Measurements from ENCODE around the gene FSTL4. TPM values are rescaled to one million over a fixed set of nuclear protein-coding genes. Genes with fewer than 3 reads are reported as not detected.

Gene FSTL4
- polyA plus RNA-seq, 1 donor (not counting 4 experiments of a cell fraction or from before 2014, with no cell fraction given): 1.7 TPM

- Histone ChIP-seq H3K9ac (ENCODE audit: control insufficient read depth, extremely low read depth, insufficient read depth, low read length) (no peak overlapping the region), H3K27me3 (ENCODE audit: control insufficient read depth, extremely low read depth, insufficient read depth, low read length) (no peaks in the 10 kb centered on the region), H3K4me2 (ENCODE audit: control insufficient read depth, extremely low read depth, insufficient read depth, low read depth, low read length) (no peak overlapping the region), H3K79me2 (ENCODE audit: control insufficient read depth, insufficient read depth, low read length) (no peaks in the 10 kb centered on the region), H2AFZ (ENCODE audit: control insufficient read depth, low read length) (no peak overlapping the region), H3K9me1 (ENCODE audit: control insufficient read depth, extremely low read depth, insufficient read depth, low read length) (no peaks in the 10 kb centered on the region), H3K36me3 (ENCODE audit: control insufficient read depth in 2 of 2, extremely low read depth in 1 of 2, insufficient read depth in 2 of 2, low read length in 2 of 2) (no peaks in the 10 kb centered on the region), H4K20me1 (ENCODE audit: control insufficient read depth, extremely low read depth, insufficient read depth, low read length) (no peaks in the 10 kb centered on the region), H3K9me3 (ENCODE audit: control insufficient read depth, low read depth, low read length) (no peaks in the 10 kb centered on the region), H3K4me1 (ENCODE audit: control insufficient read depth, extremely low read depth, insufficient read depth, low read length) (no peaks in the 10 kb centered on the region), H3K4me3 (ENCODE audit: control insufficient read depth in 2 of 3, extremely low read depth in 1 of 3, insufficient read depth in 2 of 3, low read depth in 1 of 3, low read length in 3 of 3) (no peak overlapping the region), H3K27ac (ENCODE audit: control insufficient read depth, insufficient read depth, low read length) (no peak overlapping the region)
- DNase-seq (ENCODE audit: low read depth, low spot score) (no peak), FAIRE-seq (no peak)
- TF ChIP-seq CTCF (optimal IDR thresholded peaks at IDR 0.05 in 1 of 3, IDR thresholded peaks at IDR 0.05 in 1 of 3, conservative IDR thresholded peaks at IDR 0.05 in 1 of 3; ENCODE audit: extremely low read depth in 1 of 3, insufficient read depth in 2 of 3, low read length in 3 of 3) (no peak), EZH2 (IDR thresholded peaks at IDR 0.05; ENCODE audit: low read length) (no peak)
- dilution Hi-C loops (cut with MboI; ENCODE audit: extremely low pct_ligation_motif_present, low sequenced_read_pairs): no loop called here
These were observed 213.0 kb downstream of the FSTL4 start for GRCh38 chr5:133399247-133399891.

DNA sequence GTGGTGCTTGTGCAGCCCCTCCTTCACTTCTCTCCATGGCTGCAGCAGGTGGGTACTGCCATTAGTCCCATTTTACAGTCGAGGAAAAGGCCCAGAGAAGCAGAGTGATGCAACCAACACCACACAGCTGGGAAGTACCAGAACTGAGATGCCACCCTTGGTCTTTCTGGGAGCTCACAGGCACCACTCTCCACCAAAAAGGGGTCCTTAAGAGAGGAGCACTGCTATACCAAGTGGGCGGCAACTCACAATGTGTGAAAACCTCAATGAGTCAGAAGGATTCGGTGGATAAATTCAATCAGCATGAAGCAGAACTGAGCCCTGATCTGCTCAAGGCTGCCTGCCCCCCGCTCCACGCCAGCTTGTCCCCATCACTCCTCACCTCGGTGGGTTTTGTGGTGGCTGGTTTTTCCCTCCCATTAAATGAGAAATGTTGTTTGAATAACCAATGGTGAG lies 213.7 kb downstream of the FSTL4 start:
- dilution Hi-C loops (cut with MboI; ENCODE audit: extremely low pct_ligation_motif_present, low sequenced_read_pairs): no loop called here
- no peak for FAIRE-seq
- Histone ChIP-seq H3K9me1 (ENCODE audit: control insufficient read depth, extremely low read depth, insufficient read depth, low read length) (no peaks in the 10 kb centered on the region), H3K27me3 (ENCODE audit: control insufficient read depth, extremely low read depth, insufficient read depth, low read length) (no peaks in the 10 kb centered on the region), H3K9me3 (ENCODE audit: control insufficient read depth, low read depth, low read length) (no peaks in the 10 kb centered on the region), H2AFZ (ENCODE audit: control insufficient read depth, low read length) (no peak overlapping the region), H4K20me1 (ENCODE audit: control insufficient read depth, extremely low read depth, insufficient read depth, low read length) (no peaks in the 10 kb centered on the region), H3K36me3 (ENCODE audit: control insufficient read depth in 2 of 2, extremely low read depth in 1 of 2, insufficient read depth in 2 of 2, low read length in 2 of 2) (no peaks in the 10 kb centered on the region), H3K4me2 (ENCODE audit: control insufficient read depth, extremely low read depth, insufficient read depth, low read depth, low read length) (no peak overlapping the region), H3K4me3 (ENCODE audit: control insufficient read depth in 2 of 3, extremely low read depth in 1 of 3, insufficient read depth in 2 of 3, low read depth in 1 of 3, low read length in 3 of 3) (no peak overlapping the region), H3K79me2 (ENCODE audit: control insufficient read depth, insufficient read depth, low read length) (no peaks in the 10 kb centered on the region), H3K9ac (ENCODE audit: control insufficient read depth, extremely low read depth, insufficient read depth, low read length) (no peak overlapping the region), H3K27ac (ENCODE audit: control insufficient read depth, insufficient read depth, low read length) (no peak overlapping the region), H3K4me1 (ENCODE audit: control insufficient read depth, extremely low read depth, insufficient read depth, low read length) (no peaks in the 10 kb centered on the region)
- no peak for DNase-seq (ENCODE audit: low read depth, low spot score)
- TF ChIP-seq CTCF (optimal IDR thresholded peaks at IDR 0.05 in 1 of 3, IDR thresholded peaks at IDR 0.05 in 1 of 3, conservative IDR thresholded peaks at IDR 0.05 in 1 of 3; ENCODE audit: extremely low read depth in 1 of 3, insufficient read depth in 2 of 3, low read length in 3 of 3) (no peak), EZH2 (IDR thresholded peaks at IDR 0.05; ENCODE audit: low read length) (no peak)

Measured in keratinocyte (primary cell).